H9 (cell line): ENCODE results near the gene EVC. TPM values are rescaled to one million over a fixed set of nuclear protein-coding genes. Genes with fewer than 3 reads are reported as not detected.

Experiments
- DNase-seq: peaks from one replicate; pipeline ENCODE4 v3.0.0-alpha.2; 2017
- H2AFZ ChIP-seq: one replicate; pipeline ENCODE4 v1.6.1; 2013; ENCODE audit warnings: mild to moderate bottlenecking, low read length, control low read depth, moderate library complexity
- H2AK5ac ChIP-seq: 2 replicates; pipeline ENCODE4 v1.6.1; 2013; ENCODE audit warnings: low read length, control low read depth, mixed read lengths; ENCODE audit not compliant: insufficient read length
- H2BK120ac ChIP-seq: one replicate; pipeline ENCODE4 v1.6.1; 2013; ENCODE audit warnings: low read depth, mild to moderate bottlenecking, low read length, control low read depth, inconsistent platforms; ENCODE audit not compliant: poor library complexity, severe bottlenecking
- H2BK12ac ChIP-seq: 2 replicates; pipeline ENCODE4 v1.6.1; 2013; ENCODE audit warnings: low read length, control low read depth, mixed read lengths, low read depth; ENCODE audit not compliant: insufficient read length
- H2BK15ac ChIP-seq: 2 replicates; pipeline ENCODE4 v1.6.1; 2013; ENCODE audit warnings: low read depth, low read length, control low read depth
- H2BK20ac ChIP-seq: one replicate; pipeline ENCODE4 v1.6.1; 2013; ENCODE audit warnings: low read depth, mild to moderate bottlenecking, low read length, control low read depth, inconsistent platforms; ENCODE audit not compliant: poor library complexity, severe bottlenecking
- H2BK5ac ChIP-seq: 2 replicates; pipeline ENCODE4 v1.6.1; 2013; ENCODE audit warnings: low read length, control low read depth, mixed read lengths; ENCODE audit not compliant: insufficient read length
- H3K14ac ChIP-seq: 2 replicates; pipeline ENCODE4 v1.6.1; 2013; ENCODE audit warnings: low read length, control low read depth; ENCODE audit not compliant: insufficient read depth
- H3K18ac ChIP-seq: 2 replicates; pipeline ENCODE4 v1.6.1; 2013; ENCODE audit warnings: low read depth, mild to moderate bottlenecking, mixed read lengths, low read length, control low read depth; ENCODE audit not compliant: insufficient read length
- H3K23ac ChIP-seq: 2 replicates; pipeline ENCODE4 v1.6.1; 2013; ENCODE audit warnings: low read length, control low read depth, mixed read lengths, low read depth; ENCODE audit not compliant: insufficient read length
- H3K23me2 ChIP-seq: 2 replicates; pipeline ENCODE4 v1.6.1; 2013; ENCODE audit warnings: low read depth, mild to moderate bottlenecking, mixed read lengths, low read length, control low read depth; ENCODE audit not compliant: insufficient read length, poor library complexity, severe bottlenecking
- H3K27ac ChIP-seq: 2 replicates; pipeline ENCODE4 v1.5.1; 2013; ENCODE audit warnings: low read length, control low read depth, mixed read lengths, low read depth; ENCODE audit not compliant: insufficient read length
- H3K27me3 ChIP-seq: 2 replicates; pipeline ENCODE4 v1.6.1; 2013; ENCODE audit warnings: low read length, control low read depth, inconsistent platforms; ENCODE audit not compliant: insufficient read depth
- H3K4ac ChIP-seq: 2 replicates; pipeline ENCODE4 v1.6.1; 2013; ENCODE audit warnings: low read depth, mild to moderate bottlenecking, control low read depth, inconsistent platforms, low read length, moderate library complexity
- H3K4me1 ChIP-seq: 2 replicates; pipeline ENCODE4 v1.6.1; 2013; ENCODE audit warnings: low read length, control low read depth, inconsistent platforms; ENCODE audit not compliant: insufficient read depth
- H3K4me2 ChIP-seq: 2 replicates; pipeline ENCODE4 v1.6.1; 2013; ENCODE audit warnings: low read length, control low read depth, mixed read lengths; ENCODE audit not compliant: insufficient read length, insufficient read depth
- H3K56ac ChIP-seq: 2 replicates; pipeline ENCODE4 v1.6.1; 2013; ENCODE audit warnings: low read depth, mild to moderate bottlenecking, mixed read lengths, low read length, control low read depth; ENCODE audit not compliant: insufficient read length
- H3K79me1 ChIP-seq: 2 replicates; pipeline ENCODE4 v1.6.1; 2013; ENCODE audit warnings: low read depth, mild to moderate bottlenecking, moderate library complexity, low read length, control low read depth, inconsistent platforms; ENCODE audit not compliant: insufficient read depth, poor library complexity, severe bottlenecking
- H3K79me2 ChIP-seq: 2 replicates; pipeline ENCODE4 v1.6.1; 2013; ENCODE audit warnings: low read length, control low read depth, inconsistent platforms; ENCODE audit not compliant: insufficient read depth
- H3K9ac ChIP-seq: 2 replicates; pipeline ENCODE4 v1.6.1; 2013; ENCODE audit warnings: low read length, control low read depth, mixed read lengths; ENCODE audit not compliant: insufficient read length; ENCODE audit errors: extremely low read depth
- H3K9me3 ChIP-seq: one replicate; pipeline ENCODE4 v1.6.1; 2013; ENCODE audit warnings: low read depth, low read length, inconsistent platforms; ENCODE audit not compliant: control insufficient read depth
- H3T11ph ChIP-seq: one replicate; pipeline ENCODE4 v1.6.1; 2013; ENCODE audit warnings: mild to moderate bottlenecking, low read length, control low read depth, inconsistent platforms
- H4K20me1 ChIP-seq: one replicate; pipeline ENCODE4 v1.6.1; 2013; ENCODE audit not compliant: control insufficient read depth, insufficient read length, insufficient read depth
- H4K5ac ChIP-seq: 2 replicates; pipeline ENCODE4 v1.6.1; 2013; ENCODE audit warnings: low read depth, mild to moderate bottlenecking, mixed read lengths, low read length, control low read depth; ENCODE audit not compliant: insufficient read length
- H4K8ac ChIP-seq: replicated peaks from 2 replicates; pipeline ENCODE4 v1.6.1; 2013; ENCODE audit warnings: low read length, control low read depth, mixed read lengths, low read depth; ENCODE audit not compliant: insufficient read length
- H4K91ac ChIP-seq: 2 replicates; pipeline ENCODE4 v1.6.1; 2013; ENCODE audit warnings: low read depth, mild to moderate bottlenecking, moderate library complexity, mixed read lengths, low read length, control low read depth; ENCODE audit not compliant: insufficient read length
- H3K27ac Mint-ChIP-seq, 3 experiments: 2 replicates in 2 of 3; 3 replicates in 1 of 3; pipeline ENCODE4 v1.8.0; 2020 to 2021; ENCODE audit warnings: mixed read lengths in 3 of 3, mild to moderate bottlenecking in 1 of 3, moderate library complexity in 1 of 3
- H3K27me3 Mint-ChIP-seq: 2 replicates; pipeline ENCODE4 v1.8.0; 2021; ENCODE audit warnings: low read depth, mild to moderate bottlenecking, moderate library complexity, mixed read lengths
- H3K36me3 Mint-ChIP-seq, 3 experiments: 2 replicates in 2 of 3; 3 replicates in 1 of 3; pipeline ENCODE4 v1.8.0; 2020 to 2021; ENCODE audit warnings: low read depth in 3 of 3, mixed read lengths in 3 of 3; ENCODE audit not compliant: insufficient read depth in 1 of 3
- H3K4me1 Mint-ChIP-seq, 2 experiments: 2 replicates each; pipeline ENCODE4 v1.8.0; 2020; ENCODE audit warnings: mixed read lengths in 2 of 2
- H3K4me3 Mint-ChIP-seq, 2 experiments: 2 replicates in 1 of 2; 3 replicates in 1 of 2; pipeline ENCODE4 v1.8.0; 2020 to 2021; ENCODE audit warnings: mild to moderate bottlenecking in 2 of 2, mixed read lengths in 2 of 2, moderate library complexity in 1 of 2
- H3K9me3 Mint-ChIP-seq, 2 experiments: 2 replicates in 1 of 2; 3 replicates in 1 of 2; pipeline ENCODE4 v1.8.0; 2020; ENCODE audit warnings: mild to moderate bottlenecking in 2 of 2, mixed read lengths in 2 of 2, moderate library complexity in 1 of 2
- WGBS: extraction: QIAGEN DNeasy Blood & Tissue Kit; methylation state at CpG from one replicate; pipeline ENCODE4 v1.1.7; 2013; ENCODE audit warnings: missing lambda C conversion rate, low lambda C conversion rate, mixed read lengths; ENCODE audit not compliant: insufficient read length; ENCODE audit errors: extremely low coverage; 5-methylcytosine and 5-hydroxymethylcytosine counted together
- total RNA-seq: library from RNA; stranded (reverse); gene quantifications from 2 replicates; pipeline ENCODE4 v1.2.1, GENCODE V29; 2021
- TF ChIP-seq, protein P1 (sequence below): fragments of 200-600 bp; sonication (generic); conservative IDR thresholded peaks from 3 replicates; pipeline ENCODE4 v1.8.0; 2021; ENCODE audit warnings: antibody characterized with exemption, mild to moderate bottlenecking

Gene EVC
- total RNA-seq, 1 experiment from 2014 or later, result 10.1 TPM

DNA sequence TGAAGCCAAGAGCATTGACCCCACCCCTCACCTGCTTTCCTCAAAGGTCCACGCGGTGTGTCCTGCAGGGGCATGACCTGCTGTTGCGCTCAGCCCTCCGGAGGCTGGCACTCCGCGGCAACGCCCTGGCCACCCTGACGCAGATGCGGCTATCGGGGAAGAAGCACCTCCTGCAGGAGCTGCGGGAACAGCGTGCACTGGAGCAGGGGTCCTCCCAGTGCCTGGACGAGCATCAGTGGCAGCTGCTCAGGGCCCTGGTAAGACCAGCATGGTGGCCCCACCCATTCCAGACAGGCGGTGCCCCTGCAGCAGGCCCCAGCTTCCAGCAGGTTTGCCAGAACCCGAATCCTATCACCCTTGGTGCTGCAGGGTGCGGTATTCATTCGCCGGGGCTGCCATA is 86.0 kb downstream of the EVC start:
- H4K8ac ChIP-seq, result no peak overlapping the region
- no peak overlapping the region for H3T11ph ChIP-seq
- H3K4me1 ChIP-seq, result no peaks in the 10 kb centered on the region
- H3K4me1 Mint-ChIP-seq, result no peaks in the 10 kb centered on the region
- H3K56ac ChIP-seq, result no peak overlapping the region
- no peaks in the 10 kb centered on the region for H3K9me3 ChIP-seq
- no peaks in the 10 kb centered on the region for H3K27me3 ChIP-seq
- H3K27ac ChIP-seq, result no peak overlapping the region
- no peaks in the 10 kb centered on the region for H3K79me2 ChIP-seq
- H4K91ac ChIP-seq, result no peak overlapping the region
- H3K4ac ChIP-seq, result no peak overlapping the region
- H3K9me3 Mint-ChIP-seq, result no peaks in the 10 kb centered on the region
- H2AFZ ChIP-seq, result no peak overlapping the region
- H3K79me1 ChIP-seq, result no peaks in the 10 kb centered on the region
- no peak overlapping the region for H2BK20ac ChIP-seq
- H4K20me1 ChIP-seq, result no peaks in the 10 kb centered on the region
- H2BK15ac ChIP-seq, result no peak overlapping the region
- no peaks in the 10 kb centered on the region for H3K23me2 ChIP-seq
- TF ChIP-seq, protein P1, sequence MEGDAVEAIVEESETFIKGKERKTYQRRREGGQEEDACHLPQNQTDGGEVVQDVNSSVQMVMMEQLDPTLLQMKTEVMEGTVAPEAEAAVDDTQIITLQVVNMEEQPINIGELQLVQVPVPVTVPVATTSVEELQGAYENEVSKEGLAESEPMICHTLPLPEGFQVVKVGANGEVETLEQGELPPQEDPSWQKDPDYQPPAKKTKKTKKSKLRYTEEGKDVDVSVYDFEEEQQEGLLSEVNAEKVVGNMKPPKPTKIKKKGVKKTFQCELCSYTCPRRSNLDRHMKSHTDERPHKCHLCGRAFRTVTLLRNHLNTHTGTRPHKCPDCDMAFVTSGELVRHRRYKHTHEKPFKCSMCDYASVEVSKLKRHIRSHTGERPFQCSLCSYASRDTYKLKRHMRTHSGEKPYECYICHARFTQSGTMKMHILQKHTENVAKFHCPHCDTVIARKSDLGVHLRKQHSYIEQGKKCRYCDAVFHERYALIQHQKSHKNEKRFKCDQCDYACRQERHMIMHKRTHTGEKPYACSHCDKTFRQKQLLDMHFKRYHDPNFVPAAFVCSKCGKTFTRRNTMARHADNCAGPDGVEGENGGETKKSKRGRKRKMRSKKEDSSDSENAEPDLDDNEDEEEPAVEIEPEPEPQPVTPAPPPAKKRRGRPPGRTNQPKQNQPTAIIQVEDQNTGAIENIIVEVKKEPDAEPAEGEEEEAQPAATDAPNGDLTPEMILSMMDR, result no peak
- peak; percentile 23 for DNase-seq
- no peak overlapping the region for H3K27ac Mint-ChIP-seq
- H2AK5ac ChIP-seq, result no peak overlapping the region
- no CpG with 5 or more reads among the region's 18 CpGs for WGBS
- peaks cover 10 to 18% (median 11%) of the 10 kb centered on the region in 3 experiments; a peak in 6 of 7 replicates for H3K36me3 Mint-ChIP-seq
- H3K27me3 Mint-ChIP-seq, result no peaks in the 10 kb centered on the region; the same call in 1 of the 2 replicates
- H3K9ac ChIP-seq, result no peak overlapping the region
- no peak overlapping the region for H3K4me3 Mint-ChIP-seq
- H2BK120ac ChIP-seq, result no peak overlapping the region
- H3K14ac ChIP-seq, result no peak overlapping the region; the same call in 1 of the 2 replicates
- H3K18ac ChIP-seq, result no peak overlapping the region
- H2BK5ac ChIP-seq, result no peak overlapping the region
- no peak overlapping the region for H2BK12ac ChIP-seq
- H3K4me2 ChIP-seq, result no peak overlapping the region
- no peak overlapping the region for H4K5ac ChIP-seq
- no peak overlapping the region for H3K23ac ChIP-seq
